ENCODE results near the gene VCY.
"Not testable (repeated sequence)": the region's sequence is repeated elsewhere in the genome, so short reads cannot be mapped to it uniquely, and the experiment has no call there.

Gene VCY

DNA sequence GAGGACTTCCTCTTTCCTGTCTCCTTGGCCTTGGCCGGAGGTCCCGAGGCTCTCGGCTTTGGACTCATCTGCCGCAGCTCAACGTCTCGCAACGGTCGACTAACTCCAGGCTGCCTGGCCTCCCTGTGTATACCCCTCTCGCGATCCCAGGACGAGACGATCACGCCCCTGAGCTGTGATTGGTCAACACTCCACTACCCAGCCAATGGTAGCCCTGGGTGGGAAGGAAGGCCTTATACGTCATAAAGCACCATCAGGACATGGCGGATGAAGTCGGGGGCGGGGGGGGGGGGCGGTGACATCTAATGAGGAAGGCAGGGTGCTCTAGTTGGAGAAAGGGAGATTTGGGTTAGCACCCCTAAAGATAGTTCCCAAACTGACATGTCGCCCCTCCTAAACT is at the start of gene VCY:
Gene VCY (minus strand): TSS at position 101 of the 400 bp plus-strand sequence. CDS start 33 bp downstream, at position 68.
- H3K27ac ChIP-seq (ENCODE audit: low read depth, low read length): not testable (repeated sequence)

DNA sequence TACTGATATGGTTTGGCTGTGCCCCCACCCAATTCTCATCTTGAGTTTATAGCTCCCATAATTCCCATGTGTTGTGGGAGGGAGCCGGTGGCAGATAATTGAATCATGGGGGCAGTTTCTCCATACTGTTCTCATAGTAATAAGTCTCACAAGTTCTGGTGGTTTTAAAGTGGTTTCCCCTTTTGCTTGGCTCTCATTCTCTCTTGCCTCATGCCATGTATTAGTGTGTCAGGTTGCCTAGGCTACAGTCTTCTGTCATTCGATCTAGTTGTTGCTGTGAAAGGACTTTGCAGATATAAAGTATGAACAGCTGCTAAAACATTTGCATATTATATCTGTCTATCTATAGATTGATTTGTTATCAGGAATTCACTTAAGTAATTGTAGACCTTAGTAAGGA is 44.1 kb upstream of the VCY start:
- not testable (repeated sequence) for H3K9me3 ChIP-seq (ENCODE audit: low read length); H3K27ac ChIP-seq (ENCODE audit: low read depth, low read length); H3K9ac ChIP-seq (ENCODE audit: low read length); H3K4me1 ChIP-seq (ENCODE audit: insufficient read depth, low read length); H3K4me3 ChIP-seq (ENCODE audit: low read depth in 1 of 2, low read length in 2 of 2); H3K36me3 ChIP-seq (ENCODE audit: insufficient read depth, low read length); H3K27me3 ChIP-seq (ENCODE audit: control insufficient read depth in 1 of 2, insufficient read depth in 2 of 2, low read length in 2 of 2)

More for the DNA sequence above, at the start of gene VCY:
- H3K9ac ChIP-seq (ENCODE audit: low read length); H3K4me1 ChIP-seq (ENCODE audit: insufficient read depth, low read length); H3K36me3 ChIP-seq (ENCODE audit: insufficient read depth, low read length); H3K9me3 ChIP-seq (ENCODE audit: low read length); H3K27me3 ChIP-seq (ENCODE audit: control insufficient read depth in 1 of 2, insufficient read depth in 2 of 2, low read length in 2 of 2); H3K4me3 ChIP-seq (ENCODE audit: low read depth in 1 of 2, low read length in 2 of 2): not testable (repeated sequence)

DNA sequence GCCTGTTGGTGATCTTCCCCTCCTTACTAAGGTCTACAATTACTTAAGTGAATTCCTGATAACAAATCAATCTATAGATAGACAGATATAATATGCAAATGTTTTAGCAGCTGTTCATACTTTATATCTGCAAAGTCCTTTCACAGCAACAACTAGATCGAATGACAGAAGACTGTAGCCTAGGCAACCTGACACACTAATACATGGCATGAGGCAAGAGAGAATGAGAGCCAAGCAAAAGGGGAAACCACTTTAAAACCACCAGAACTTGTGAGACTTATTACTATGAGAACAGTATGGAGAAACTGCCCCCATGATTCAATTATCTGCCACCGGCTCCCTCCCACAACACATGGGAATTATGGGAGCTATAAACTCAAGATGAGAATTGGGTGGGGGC is 25.6 kb upstream of the VCY start:
- not testable (repeated sequence) for H3K36me3 ChIP-seq (ENCODE audit: insufficient read depth, low read length); H3K4me1 ChIP-seq (ENCODE audit: insufficient read depth, low read length); H3K27ac ChIP-seq (ENCODE audit: low read depth, low read length); H3K9me3 ChIP-seq (ENCODE audit: low read length); H3K9ac ChIP-seq (ENCODE audit: low read length); H3K4me3 ChIP-seq (ENCODE audit: low read depth in 1 of 2, low read length in 2 of 2); H3K27me3 ChIP-seq (ENCODE audit: control insufficient read depth in 1 of 2, insufficient read depth in 2 of 2, low read length in 2 of 2)

DNA sequence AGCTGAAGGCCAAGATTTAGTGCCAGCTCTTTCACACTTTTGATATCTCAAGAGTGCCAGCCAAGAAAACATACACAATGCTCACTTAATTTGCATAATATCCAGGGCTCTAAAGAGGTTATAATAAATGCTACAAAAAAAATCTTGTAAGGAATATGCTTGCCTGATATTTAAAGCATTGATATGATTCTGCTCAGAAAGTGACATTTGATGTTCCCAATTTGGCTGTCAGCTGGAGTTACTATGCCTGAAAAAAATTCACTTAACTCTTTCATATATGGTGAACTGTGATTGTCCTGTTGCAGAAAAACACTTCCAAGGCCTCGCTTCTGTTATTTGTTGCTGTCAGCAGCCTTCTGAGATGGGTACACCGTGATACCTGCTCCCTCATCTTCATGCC is 43.9 kb downstream of the VCY start:
- H3K9ac ChIP-seq (ENCODE audit: low read length); H3K4me3 ChIP-seq (ENCODE audit: low read depth in 1 of 2, low read length in 2 of 2); H3K27me3 ChIP-seq (ENCODE audit: control insufficient read depth in 1 of 2, insufficient read depth in 2 of 2, low read length in 2 of 2); H3K4me1 ChIP-seq (ENCODE audit: insufficient read depth, low read length); H3K27ac ChIP-seq (ENCODE audit: low read depth, low read length); H3K9me3 ChIP-seq (ENCODE audit: low read length); H3K36me3 ChIP-seq (ENCODE audit: insufficient read depth, low read length): not testable (repeated sequence)

Data from muscle layer of colon (tissue), 2 donors.